ENCODE measurements around the gene UBAP2L.
A peak's percentile ranks its signal among the peaks of the same experiment; 100 is the strongest.

UBAP2L gene, protein sequence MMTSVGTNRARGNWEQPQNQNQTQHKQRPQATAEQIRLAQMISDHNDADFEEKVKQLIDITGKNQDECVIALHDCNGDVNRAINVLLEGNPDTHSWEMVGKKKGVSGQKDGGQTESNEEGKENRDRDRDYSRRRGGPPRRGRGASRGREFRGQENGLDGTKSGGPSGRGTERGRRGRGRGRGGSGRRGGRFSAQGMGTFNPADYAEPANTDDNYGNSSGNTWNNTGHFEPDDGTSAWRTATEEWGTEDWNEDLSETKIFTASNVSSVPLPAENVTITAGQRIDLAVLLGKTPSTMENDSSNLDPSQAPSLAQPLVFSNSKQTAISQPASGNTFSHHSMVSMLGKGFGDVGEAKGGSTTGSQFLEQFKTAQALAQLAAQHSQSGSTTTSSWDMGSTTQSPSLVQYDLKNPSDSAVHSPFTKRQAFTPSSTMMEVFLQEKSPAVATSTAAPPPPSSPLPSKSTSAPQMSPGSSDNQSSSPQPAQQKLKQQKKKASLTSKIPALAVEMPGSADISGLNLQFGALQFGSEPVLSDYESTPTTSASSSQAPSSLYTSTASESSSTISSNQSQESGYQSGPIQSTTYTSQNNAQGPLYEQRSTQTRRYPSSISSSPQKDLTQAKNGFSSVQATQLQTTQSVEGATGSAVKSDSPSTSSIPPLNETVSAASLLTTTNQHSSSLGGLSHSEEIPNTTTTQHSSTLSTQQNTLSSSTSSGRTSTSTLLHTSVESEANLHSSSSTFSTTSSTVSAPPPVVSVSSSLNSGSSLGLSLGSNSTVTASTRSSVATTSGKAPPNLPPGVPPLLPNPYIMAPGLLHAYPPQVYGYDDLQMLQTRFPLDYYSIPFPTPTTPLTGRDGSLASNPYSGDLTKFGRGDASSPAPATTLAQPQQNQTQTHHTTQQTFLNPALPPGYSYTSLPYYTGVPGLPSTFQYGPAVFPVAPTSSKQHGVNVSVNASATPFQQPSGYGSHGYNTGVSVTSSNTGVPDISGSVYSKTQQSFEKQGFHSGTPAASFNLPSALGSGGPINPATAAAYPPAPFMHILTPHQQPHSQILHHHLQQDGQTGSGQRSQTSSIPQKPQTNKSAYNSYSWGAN

DNA sequence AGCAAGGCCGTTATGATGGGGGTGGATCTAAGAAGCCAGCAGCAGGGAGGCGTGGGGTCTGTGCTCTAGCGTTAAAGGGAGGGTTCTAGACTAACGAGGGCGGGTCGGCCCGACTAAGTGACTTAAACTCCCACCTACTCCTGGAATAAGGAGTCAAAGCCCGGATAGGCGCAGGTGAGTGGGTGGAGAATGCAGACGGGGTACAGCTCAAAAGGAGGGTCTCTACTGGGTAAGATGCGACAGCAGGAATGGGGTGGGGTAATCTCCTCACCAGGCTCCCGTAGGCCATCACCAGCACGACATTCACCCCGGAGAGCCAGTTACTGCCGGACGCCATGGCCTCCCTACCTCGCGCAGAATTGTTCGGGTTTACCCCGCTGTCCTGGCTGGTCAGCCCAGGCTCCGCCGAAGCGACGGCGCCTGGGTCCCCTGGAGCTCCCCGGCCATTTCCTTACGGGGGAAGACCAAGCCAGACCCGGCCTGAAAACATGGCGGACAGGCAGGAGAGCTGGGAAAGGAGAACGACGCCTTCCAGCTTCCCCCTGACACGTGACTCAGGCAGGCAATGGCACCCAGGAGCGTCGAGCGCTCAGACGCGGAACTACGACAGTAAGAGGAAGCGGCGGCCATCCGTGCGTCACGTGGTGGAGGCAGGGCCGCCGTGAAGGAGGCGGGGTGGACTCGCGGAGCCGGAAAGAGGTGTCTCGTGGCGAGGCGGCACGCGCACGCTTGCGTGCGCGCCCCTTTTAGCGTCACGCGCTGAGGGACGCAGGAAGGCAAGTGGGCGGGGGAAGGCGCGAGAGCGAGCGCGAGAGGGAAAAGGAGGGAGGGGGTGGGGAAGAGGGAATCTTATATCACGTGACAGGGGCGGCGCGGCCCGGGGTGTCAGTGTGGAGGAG lies at the start of gene UBAP2L:
Gene UBAP2L, plus strand, starts transcription at position 885 of the 899 bp plus-strand sequence. CDS start 4,169 bp downstream, outside the sequence.
- H3K27ac ChIP-seq (ENCODE audit: low read depth, low read length), result peak within 1 kb of the TSS; percentile 97
- H3K27me3 ChIP-seq (ENCODE audit: control insufficient read depth in 1 of 2, insufficient read depth in 2 of 2, low read length in 2 of 2), result no peaks in the 10 kb centered on the region
- H3K4me3 ChIP-seq (ENCODE audit: low read depth in 1 of 2, low read length in 2 of 2), result peak within 1 kb of the TSS; percentile 91 to 97
- peaks cover 36 to 44% of the 10 kb centered on the region in 2 donors for H3K4me1 ChIP-seq (ENCODE audit: control insufficient read depth in 1 of 2, insufficient read depth in 2 of 2, low read length in 2 of 2)
- H3K9me3 ChIP-seq (ENCODE audit: control insufficient read depth in 1 of 2, low read length in 2 of 2), result no peaks in the 10 kb centered on the region
- H3K9ac ChIP-seq (ENCODE audit: low read depth in 1 of 2, low read length in 2 of 2), result peak within 1 kb of the TSS; percentile 99 to 100
- peaks cover 7 to 18% of the 10 kb centered on the region in 2 donors for H3K36me3 ChIP-seq (ENCODE audit: control insufficient read depth in 1 of 2, insufficient read depth in 2 of 2, low read length in 2 of 2)

DNA sequence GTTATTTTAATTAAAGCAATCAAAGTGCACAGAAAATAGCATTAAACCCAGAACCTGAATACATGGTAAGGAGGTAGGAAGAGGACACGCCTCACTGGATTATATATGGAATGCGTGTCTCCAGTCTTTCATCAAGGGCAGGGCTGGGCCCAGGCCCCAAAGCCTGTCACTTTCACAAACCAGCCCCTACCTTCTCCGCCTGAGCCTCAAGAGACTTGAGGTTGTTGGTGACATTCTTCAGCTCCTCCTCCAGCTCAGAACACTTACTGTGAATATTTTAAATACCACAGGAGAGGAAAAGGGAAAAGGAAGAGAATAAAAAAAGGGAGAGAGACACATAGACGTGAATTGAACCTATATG lies 49.6 kb upstream of the UBAP2L start:
- H3K36me3 ChIP-seq (ENCODE audit: control insufficient read depth in 1 of 2, insufficient read depth in 2 of 2, low read length in 2 of 2), result peaks cover 68 to 93% of the 10 kb centered on the region in 2 donors
- H3K9ac ChIP-seq (ENCODE audit: low read depth in 1 of 2, low read length in 2 of 2), result no peak overlapping the region
- H3K27me3 ChIP-seq (ENCODE audit: control insufficient read depth in 1 of 2, insufficient read depth in 2 of 2, low read length in 2 of 2), result no peaks in the 10 kb centered on the region
- no peak overlapping the region for H3K4me3 ChIP-seq (ENCODE audit: low read depth in 1 of 2, low read length in 2 of 2)
- H3K27ac ChIP-seq (ENCODE audit: low read depth, low read length), result no peak overlapping the region
- no peaks in the 10 kb centered on the region for H3K9me3 ChIP-seq (ENCODE audit: control insufficient read depth in 1 of 2, low read length in 2 of 2)
- peaks cover 7 to 8% of the 10 kb centered on the region in 2 donors for H3K4me1 ChIP-seq (ENCODE audit: control insufficient read depth in 1 of 2, insufficient read depth in 2 of 2, low read length in 2 of 2)

DNA sequence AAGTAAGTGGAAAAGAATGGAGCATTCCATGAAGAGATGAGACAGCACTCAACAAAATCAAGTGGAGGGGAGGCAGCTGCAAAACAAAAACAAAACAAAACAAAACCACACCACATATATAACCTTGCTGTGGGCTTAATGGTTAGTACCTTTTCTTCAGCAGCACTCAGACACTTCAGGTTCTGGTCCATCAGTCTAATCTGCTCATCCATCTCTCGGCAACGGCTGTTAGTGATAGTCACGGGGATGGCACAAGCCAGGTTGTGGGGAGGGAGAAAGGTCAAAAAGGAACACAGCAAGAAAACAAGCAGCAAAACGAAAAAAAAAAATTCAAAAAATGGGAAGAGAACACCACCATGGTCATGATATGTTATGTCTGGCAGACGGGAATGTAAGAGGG lies 48.9 kb upstream of the UBAP2L start:
- H3K4me3 ChIP-seq (ENCODE audit: low read depth in 1 of 2, low read length in 2 of 2), result no peak overlapping the region
- H3K4me1 ChIP-seq (ENCODE audit: control insufficient read depth in 1 of 2, insufficient read depth in 2 of 2, low read length in 2 of 2), result peaks cover 13% of the 10 kb centered on the region in 2 donors
- H3K9ac ChIP-seq (ENCODE audit: low read depth in 1 of 2, low read length in 2 of 2), result no peak overlapping the region
- H3K27me3 ChIP-seq (ENCODE audit: control insufficient read depth in 1 of 2, insufficient read depth in 2 of 2, low read length in 2 of 2), result no peaks in the 10 kb centered on the region
- H3K36me3 ChIP-seq (ENCODE audit: control insufficient read depth in 1 of 2, insufficient read depth in 2 of 2, low read length in 2 of 2), result peaks cover 61 to 87% of the 10 kb centered on the region in 2 donors
- H3K9me3 ChIP-seq (ENCODE audit: control insufficient read depth in 1 of 2, low read length in 2 of 2), result no peaks in the 10 kb centered on the region
- H3K27ac ChIP-seq (ENCODE audit: low read depth, low read length), result no peak overlapping the region

DNA sequence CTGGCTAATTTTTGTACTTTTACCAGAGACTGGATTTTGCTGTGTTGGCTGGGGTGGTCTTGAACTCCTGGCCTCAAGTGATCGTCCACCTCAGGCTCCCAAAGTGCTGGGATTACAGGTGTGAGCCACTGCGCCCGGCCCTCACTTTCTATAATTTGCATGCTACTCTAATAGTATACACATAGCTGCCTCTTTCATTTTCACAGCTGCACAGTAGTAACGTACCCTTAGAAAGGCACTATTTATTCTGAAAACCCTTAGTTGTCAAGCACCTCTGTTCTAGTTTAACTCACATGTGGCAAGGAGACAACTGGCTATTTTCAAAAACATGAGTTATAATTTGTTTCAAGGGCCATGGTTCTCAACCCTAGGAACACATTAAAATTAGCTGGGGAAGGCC lies 46.1 kb upstream of the UBAP2L start:
- H3K4me3 ChIP-seq (ENCODE audit: low read depth in 1 of 2, low read length in 2 of 2), result no peak overlapping the region
- H3K9me3 ChIP-seq (ENCODE audit: control insufficient read depth in 1 of 2, low read length in 2 of 2), result no peaks in the 10 kb centered on the region
- no peak overlapping the region for H3K27ac ChIP-seq (ENCODE audit: low read depth, low read length)
- H3K9ac ChIP-seq (ENCODE audit: low read depth in 1 of 2, low read length in 2 of 2), result no peak overlapping the region
- H3K4me1 ChIP-seq (ENCODE audit: control insufficient read depth in 1 of 2, insufficient read depth in 2 of 2, low read length in 2 of 2), result peaks cover 41% of the 10 kb centered on the region in 2 donors
- peaks cover 41 to 59% of the 10 kb centered on the region in 2 donors for H3K36me3 ChIP-seq (ENCODE audit: control insufficient read depth in 1 of 2, insufficient read depth in 2 of 2, low read length in 2 of 2)
- no peaks in the 10 kb centered on the region for H3K27me3 ChIP-seq (ENCODE audit: control insufficient read depth in 1 of 2, insufficient read depth in 2 of 2, low read length in 2 of 2)

DNA sequence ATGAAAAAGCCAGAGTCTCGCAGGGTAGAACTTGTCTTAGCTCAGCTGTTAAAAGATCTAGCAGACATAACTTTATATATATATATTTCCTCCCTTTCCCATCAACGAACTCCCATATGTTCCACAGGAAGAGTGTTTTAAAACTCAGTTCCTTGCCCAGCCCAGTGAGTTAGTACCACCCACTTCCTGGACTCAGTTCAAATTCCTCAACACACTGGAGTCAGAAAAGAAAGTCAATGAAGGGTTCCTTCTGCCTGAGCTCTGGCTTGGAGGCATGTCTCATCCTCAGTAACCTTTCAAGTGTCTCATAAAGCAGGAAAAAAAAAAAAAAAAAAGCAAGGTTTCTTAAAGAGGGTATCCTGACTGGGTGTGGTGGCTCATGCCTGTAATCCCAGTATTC lies 44.4 kb upstream of the UBAP2L start:
- no peak overlapping the region for H3K4me3 ChIP-seq (ENCODE audit: low read depth in 1 of 2, low read length in 2 of 2)

GRCh38 chr1:154178013-154178412 lies 42.7 kb upstream of the UBAP2L start:
- Histone ChIP-seq H3K9me3 (ENCODE audit: control insufficient read depth in 1 of 2, low read length in 2 of 2) (no peaks in the 10 kb centered on the region), H3K9ac (ENCODE audit: low read depth in 1 of 2, low read length in 2 of 2) (no peak overlapping the region), H3K27ac (ENCODE audit: low read depth, low read length) (no peak overlapping the region), H3K27me3 (ENCODE audit: control insufficient read depth in 1 of 2, insufficient read depth in 2 of 2, low read length in 2 of 2) (no peaks in the 10 kb centered on the region), H3K4me1 (ENCODE audit: control insufficient read depth in 1 of 2, insufficient read depth in 2 of 2, low read length in 2 of 2) (peaks cover 57 to 63% of the 10 kb centered on the region in 2 donors), H3K36me3 (ENCODE audit: control insufficient read depth in 1 of 2, insufficient read depth in 2 of 2, low read length in 2 of 2) (peaks cover 14 to 27% of the 10 kb centered on the region in 2 donors), H3K4me3 (ENCODE audit: low read depth in 1 of 2, low read length in 2 of 2) (peak overlapping the region; percentile 21 to 52)

More for the DNA sequence above, 44.4 kb upstream of the UBAP2L start:
- Histone ChIP-seq H3K9me3 (ENCODE audit: control insufficient read depth in 1 of 2, low read length in 2 of 2) (no peaks in the 10 kb centered on the region), H3K9ac (ENCODE audit: low read depth in 1 of 2, low read length in 2 of 2) (no peak overlapping the region), H3K4me1 (ENCODE audit: control insufficient read depth in 1 of 2, insufficient read depth in 2 of 2, low read length in 2 of 2) (peaks cover 55 to 56% of the 10 kb centered on the region in 2 donors), H3K36me3 (ENCODE audit: control insufficient read depth in 1 of 2, insufficient read depth in 2 of 2, low read length in 2 of 2) (peaks cover 31 to 42% of the 10 kb centered on the region in 2 donors), H3K27ac (ENCODE audit: low read depth, low read length) (no peak overlapping the region), H3K27me3 (ENCODE audit: control insufficient read depth in 1 of 2, insufficient read depth in 2 of 2, low read length in 2 of 2) (no peaks in the 10 kb centered on the region)

GRCh38 chr1:154178911-154179811 lies 41.6 kb upstream of the UBAP2L start:
- peaks cover 57 to 68% of the 10 kb centered on the region in 2 donors for H3K4me1 ChIP-seq (ENCODE audit: control insufficient read depth in 1 of 2, insufficient read depth in 2 of 2, low read length in 2 of 2)
- peaks cover 14 to 18% of the 10 kb centered on the region in 2 donors for H3K36me3 ChIP-seq (ENCODE audit: control insufficient read depth in 1 of 2, insufficient read depth in 2 of 2, low read length in 2 of 2)
- H3K27me3 ChIP-seq (ENCODE audit: control insufficient read depth in 1 of 2, insufficient read depth in 2 of 2, low read length in 2 of 2), result no peaks in the 10 kb centered on the region
- H3K9me3 ChIP-seq (ENCODE audit: control insufficient read depth in 1 of 2, low read length in 2 of 2), result no peaks in the 10 kb centered on the region
- H3K27ac ChIP-seq (ENCODE audit: low read depth, low read length), result peak overlapping the region; percentile 65
- peak overlapping the region; percentile 21 to 52 for H3K4me3 ChIP-seq (ENCODE audit: low read depth in 1 of 2, low read length in 2 of 2)
- peak overlapping the region; percentile 52 to 53 for H3K9ac ChIP-seq (ENCODE audit: low read depth in 1 of 2, low read length in 2 of 2)

GRCh38 chr1:154179946-154180687 lies 40.6 kb upstream of the UBAP2L start:
- Histone ChIP-seq H3K36me3 (ENCODE audit: control insufficient read depth in 1 of 2, insufficient read depth in 2 of 2, low read length in 2 of 2) (peaks cover 12 to 14% of the 10 kb centered on the region in 2 donors), H3K9me3 (ENCODE audit: control insufficient read depth in 1 of 2, low read length in 2 of 2) (no peaks in the 10 kb centered on the region), H3K9ac (ENCODE audit: low read depth in 1 of 2, low read length in 2 of 2) (peak overlapping the region; percentile 1 to 52), H3K4me3 (ENCODE audit: low read depth in 1 of 2, low read length in 2 of 2) (peak overlapping the region; percentile 30 to 61), H3K4me1 (ENCODE audit: control insufficient read depth in 1 of 2, insufficient read depth in 2 of 2, low read length in 2 of 2) (peaks cover 57 to 68% of the 10 kb centered on the region in 2 donors), H3K27ac (ENCODE audit: low read depth, low read length) (no peak overlapping the region), H3K27me3 (ENCODE audit: control insufficient read depth in 1 of 2, insufficient read depth in 2 of 2, low read length in 2 of 2) (no peaks in the 10 kb centered on the region)

Measured in duodenal mucosa (tissue), 2 donors.